Neural crest cell (in vitro differentiated cells): ENCODE measurements around the gene TSACC. TPM values are rescaled to one million over a fixed set of nuclear protein-coding genes. Genes with fewer than 3 reads are reported as not detected.
A peak's percentile ranks its signal among the peaks of the same experiment; 100 is the strongest.
"Not testable (repeated sequence)": the region's sequence is repeated elsewhere in the genome, so short reads cannot be mapped to it uniquely, and the experiment has no call there.

Experiments used
- DNase-seq: peaks from one replicate; pipeline ENCODE4 v3.0.0; 2021; ENCODE audit warnings: low read depth, mixed read lengths, low spot score
- H3K27ac Mint-ChIP-seq: one replicate; pipeline ENCODE4 v1.8.0; 2021; ENCODE audit warnings: mild to moderate bottlenecking, mixed read lengths; ENCODE audit not compliant: unreplicated experiment
- H3K27me3 Mint-ChIP-seq: 2 replicates; pipeline ENCODE4 v1.8.0; 2021; ENCODE audit warnings: low read depth, mild to moderate bottlenecking, mixed read lengths
- H3K36me3 Mint-ChIP-seq: 2 replicates; pipeline ENCODE4 v1.8.0; 2021; ENCODE audit warnings: low read depth, mild to moderate bottlenecking, mixed read lengths
- H3K4me1 Mint-ChIP-seq: 2 replicates; pipeline ENCODE4 v1.8.0; 2021; ENCODE audit warnings: mixed read lengths
- H3K4me3 Mint-ChIP-seq: one replicate; pipeline ENCODE4 v1.8.0; 2021; ENCODE audit warnings: mild to moderate bottlenecking, mixed read lengths
- H3K9me3 Mint-ChIP-seq: 2 replicates; pipeline ENCODE4 v1.8.0; 2021; ENCODE audit warnings: mixed read lengths
- CTCF ChIP-seq: fragments of 200-600 bp; sonication (generic); conservative IDR thresholded peaks from 2 replicates; pipeline ENCODE4 v1.5.0; 2021; ENCODE audit warnings: antibody characterized with exemption, mild to moderate bottlenecking
- total RNA-seq: library from RNA; stranded (reverse); gene quantifications from 2 replicates; pipeline ENCODE4 v1.2.1, GENCODE V29; 2021

Gene TSACC
- total RNA-seq, 1 donor from 2014 or later, result 1.0 TPM

GRCh38 chr1:156367383-156368156 is 29.2 kb downstream of the TSACC start:
- H3K27me3 Mint-ChIP-seq, result peaks cover 80% of the 10 kb centered on the region
- H3K9me3 Mint-ChIP-seq, result no peaks in the 10 kb centered on the region
- no peak for TF ChIP-seq CTCF
- H3K27ac Mint-ChIP-seq, result no peak overlapping the region
- H3K36me3 Mint-ChIP-seq, result no peaks in the 10 kb centered on the region
- peaks cover 3% of the 10 kb centered on the region for H3K4me1 Mint-ChIP-seq
- no peak overlapping the region for H3K4me3 Mint-ChIP-seq
- no peak for DNase-seq

- Mint-ChIP-seq H3K9me3 (no peaks in the 10 kb centered on the region), H3K27ac (no peak overlapping the region), H3K27me3 (peaks cover 84% of the 10 kb centered on the region), H3K4me1 (peaks cover 3% of the 10 kb centered on the region), H3K4me3 (no peak overlapping the region), H3K36me3 (no peaks in the 10 kb centered on the region)
- TF ChIP-seq CTCF, result no peak
- no peak for DNase-seq
Measured at GRCh38 chr1:156368157-156368658, 29.9 kb downstream of the TSACC start.

- no peak for TF ChIP-seq CTCF
- no peaks in the 10 kb centered on the region for H3K9me3 Mint-ChIP-seq
- H3K27ac Mint-ChIP-seq, result no peak within 1 kb of the TSS
- peaks cover 3% of the 10 kb centered on the region for H3K4me1 Mint-ChIP-seq
- DNase-seq, result no peak
- H3K27me3 Mint-ChIP-seq, result peaks cover 86% of the 10 kb centered on the region
- H3K4me3 Mint-ChIP-seq, result peak within 1 kb of the TSS; percentile 56
- H3K36me3 Mint-ChIP-seq, result no peaks in the 10 kb centered on the region
Measured at GRCh38 chr1:156368889-156369684, 30.8 kb downstream of the TSACC start, which contains the start of gene RHBG. Gene RHBG (plus strand): TSS chr1:156369211. CDS start chr1:156369250, 39 bp downstream.

- not testable (repeated sequence) for H3K27ac Mint-ChIP-seq, H3K9me3 Mint-ChIP-seq, H3K36me3 Mint-ChIP-seq, H3K4me1 Mint-ChIP-seq, H3K4me3 Mint-ChIP-seq, DNase-seq
- H3K27me3 Mint-ChIP-seq, result peaks cover 85% of the 10 kb centered on the region
Measured at GRCh38 chr1:156369685-156370286, 31.5 kb downstream of the TSACC start.

GRCh38 chr1:156371553-156372264 is 33.4 kb downstream of the TSACC start:
- TF ChIP-seq CTCF, result no peak
- no peaks in the 10 kb centered on the region for H3K36me3 Mint-ChIP-seq
- DNase-seq, result no peak
- H3K27me3 Mint-ChIP-seq, result peaks cover 83% of the 10 kb centered on the region
- no peak overlapping the region for H3K4me3 Mint-ChIP-seq
- H3K9me3 Mint-ChIP-seq, result no peaks in the 10 kb centered on the region
- H3K27ac Mint-ChIP-seq, result no peak overlapping the region
- H3K4me1 Mint-ChIP-seq, result peaks cover 3% of the 10 kb centered on the region
